Neuronal stem cell (in vitro differentiated cells): ENCODE data around the gene MYOF.

Source experiments
- DNase-seq: peaks from one replicate; pipeline ENCODE4 v3.0.0-alpha.2; 2013; ENCODE audit warnings: low spot score
- H2AFZ ChIP-seq: one replicate; pipeline ENCODE4 v1.6.1; 2013; ENCODE audit warnings: mild to moderate bottlenecking, low read length, inconsistent platforms
- H2AK5ac ChIP-seq: 2 replicates; pipeline ENCODE4 v1.6.1; 2013; ENCODE audit warnings: low read depth, mild to moderate bottlenecking, inconsistent platforms, low read length, moderate library complexity, mixed read lengths
- H2BK120ac ChIP-seq: 2 replicates; pipeline ENCODE4 v1.6.1; 2013; ENCODE audit warnings: low read depth, mild to moderate bottlenecking, inconsistent platforms, low read length, moderate library complexity, mixed read lengths
- H2BK12ac ChIP-seq: one replicate; pipeline ENCODE4 v1.6.1; 2013; ENCODE audit warnings: low read length, inconsistent platforms
- H2BK15ac ChIP-seq: 2 replicates; pipeline ENCODE4 v1.6.1; 2013; ENCODE audit warnings: mild to moderate bottlenecking, low read length, inconsistent platforms, mixed read lengths
- H2BK5ac ChIP-seq: one replicate; pipeline ENCODE4 v1.6.1; 2013; ENCODE audit warnings: inconsistent platforms, mild to moderate bottlenecking, low read length, moderate library complexity
- H3K14ac ChIP-seq: one replicate; pipeline ENCODE4 v1.6.1; 2013; ENCODE audit warnings: low read length, inconsistent platforms
- H3K18ac ChIP-seq: 2 replicates; pipeline ENCODE4 v1.6.1; 2013; ENCODE audit warnings: low read length, inconsistent platforms
- H3K23ac ChIP-seq: 2 replicates; pipeline ENCODE4 v1.6.1; 2013; ENCODE audit warnings: low read depth, mild to moderate bottlenecking, mixed read lengths, low read length, inconsistent platforms; ENCODE audit not compliant: poor library complexity
- H3K27ac ChIP-seq: replicated peaks from 3 replicates; pipeline ENCODE4 v1.5.1; 2013; ENCODE audit warnings: low read length, inconsistent platforms
- H3K27me3 ChIP-seq, 3 experiments: 2 replicates each; pipeline ENCODE4 v1.6.1; 2013; ENCODE audit warnings: low read length in 3 of 3, mild to moderate bottlenecking in 2 of 3, inconsistent platforms in 1 of 3, low read depth in 1 of 3, mixed read lengths in 1 of 3, moderate library complexity in 1 of 3; ENCODE audit not compliant: control insufficient read depth in 3 of 3, insufficient read depth in 3 of 3
- H3K36me3 ChIP-seq, 2 donors: replicated peaks in 1 of 2; 2 replicates each; pipeline ENCODE4 v1.6.1; 2013; ENCODE audit warnings: low read length in 2 of 2; ENCODE audit not compliant: control insufficient read depth in 2 of 2, insufficient read depth in 2 of 2
- H3K4ac ChIP-seq: 2 replicates; pipeline ENCODE4 v1.6.1; 2013; ENCODE audit warnings: inconsistent platforms, mild to moderate bottlenecking, low read length, moderate library complexity
- H3K4me1 ChIP-seq, 2 donors: 1 replicate in 1 of 2; 2 replicates in 1 of 2; pipeline ENCODE4 v1.6.1; 2013; ENCODE audit warnings: low read length in 2 of 2, low read depth in 1 of 2; ENCODE audit not compliant: control insufficient read depth in 2 of 2, insufficient read depth in 1 of 2
- H3K4me2 ChIP-seq: one replicate; pipeline ENCODE4 v1.6.1; 2013; ENCODE audit warnings: mild to moderate bottlenecking, low read length, inconsistent platforms; ENCODE audit not compliant: insufficient read depth, poor library complexity, severe bottlenecking
- H3K4me3 ChIP-seq, 2 donors: 2 replicates each; pipeline ENCODE4 v1.5.1; 2013; ENCODE audit warnings: low read length in 2 of 2, mild to moderate bottlenecking in 2 of 2, inconsistent platforms in 1 of 2, moderate library complexity in 1 of 2
- H3K79me1 ChIP-seq: one replicate; pipeline ENCODE4 v1.6.1; 2013; ENCODE audit warnings: low read depth, mild to moderate bottlenecking, inconsistent platforms, low read length, moderate library complexity
- H3K9ac ChIP-seq: one replicate; pipeline ENCODE4 v1.6.1; 2013; ENCODE audit warnings: mild to moderate bottlenecking, low read depth, low read length, inconsistent platforms; ENCODE audit not compliant: poor library complexity
- H3K9me3 ChIP-seq, 2 donors: replicated peaks in 1 of 2; 2 replicates each; pipeline versions ENCODE3 to v1.6.1; 2013; ENCODE audit warnings: low read length in 2 of 2, mild to moderate bottlenecking in 2 of 2, inconsistent platforms in 1 of 2, low read depth in 1 of 2, mixed read lengths in 1 of 2, moderate library complexity in 1 of 2; ENCODE audit not compliant: control insufficient read depth in 2 of 2, insufficient read depth in 1 of 2
- H4K8ac ChIP-seq: one replicate; pipeline ENCODE4 v1.6.1; 2013; ENCODE audit warnings: low read depth, mild to moderate bottlenecking, inconsistent platforms, low read length, moderate library complexity
- H4K91ac ChIP-seq: one replicate; pipeline ENCODE4 v1.6.1; 2013; ENCODE audit warnings: low read length, low read depth, mild to moderate bottlenecking, inconsistent platforms; ENCODE audit not compliant: poor library complexity
- WGBS, 2 donors: extraction: QIAGEN DNeasy Blood & Tissue Kit; methylation state at CpG; one replicate each; pipeline ENCODE4 v1.1.7; 2013; ENCODE audit warnings: missing lambda C conversion rate in 2 of 2, mixed read lengths in 1 of 2; ENCODE audit not compliant: insufficient read length in 2 of 2, insufficient replicate concordance in 1 of 2; ENCODE audit errors: extremely low coverage in 2 of 2; 5-methylcytosine and 5-hydroxymethylcytosine counted together

MYOF gene

DNA sequence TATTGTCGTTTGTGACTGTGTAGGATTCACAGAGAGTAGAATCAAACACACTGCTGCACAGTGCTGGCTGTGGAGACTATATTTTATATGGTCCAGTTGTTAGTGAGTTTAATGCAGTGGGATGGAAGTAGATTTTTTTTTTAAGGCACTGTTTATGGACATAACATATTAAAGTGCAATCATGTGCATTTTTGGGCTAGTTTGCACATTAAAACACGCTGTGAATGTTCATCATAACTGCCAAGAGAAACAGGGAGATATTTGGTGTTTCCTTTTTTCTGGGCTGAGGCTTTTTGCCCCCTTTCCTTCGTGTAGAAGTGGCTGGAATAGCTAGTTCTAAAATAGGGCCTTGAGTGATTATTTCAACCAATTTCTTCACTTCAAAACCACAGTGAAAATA, 139.2 kb downstream of the MYOF start:
- H3K79me1 ChIP-seq = no peaks in the 10 kb centered on the region
- peaks cover 0 to 2% of the 10 kb centered on the region in 2 donors for H3K4me1 ChIP-seq
- no CpG with 5 or more reads among the region's 3 CpGs for WGBS, 2 donors
- no peak overlapping the region for H2BK5ac ChIP-seq
- H3K4ac ChIP-seq = no peak overlapping the region
- no peak overlapping the region for H4K8ac ChIP-seq
- no peak overlapping the region for H2AFZ ChIP-seq
- no peak overlapping the region for H3K9ac ChIP-seq
- H2BK120ac ChIP-seq = no peak overlapping the region
- no peak overlapping the region for H3K4me3 ChIP-seq
- no peak overlapping the region for H2BK15ac ChIP-seq
- H3K14ac ChIP-seq = no peak overlapping the region
- no peak overlapping the region for H3K23ac ChIP-seq
- no peak overlapping the region for H2BK12ac ChIP-seq
- no peak overlapping the region for H2AK5ac ChIP-seq
- no peak overlapping the region for H3K18ac ChIP-seq
- no peak overlapping the region for H3K4me2 ChIP-seq
- H3K9me3 ChIP-seq = no peaks in the 10 kb centered on the region
- no peak overlapping the region for H3K27ac ChIP-seq
- H3K36me3 ChIP-seq = peaks cover 0 to 29% of the 10 kb centered on the region in 2 donors
- H3K27me3 ChIP-seq = no peaks in the 10 kb centered on the region
- DNase-seq = no peak
- no peak overlapping the region for H4K91ac ChIP-seq

DNA sequence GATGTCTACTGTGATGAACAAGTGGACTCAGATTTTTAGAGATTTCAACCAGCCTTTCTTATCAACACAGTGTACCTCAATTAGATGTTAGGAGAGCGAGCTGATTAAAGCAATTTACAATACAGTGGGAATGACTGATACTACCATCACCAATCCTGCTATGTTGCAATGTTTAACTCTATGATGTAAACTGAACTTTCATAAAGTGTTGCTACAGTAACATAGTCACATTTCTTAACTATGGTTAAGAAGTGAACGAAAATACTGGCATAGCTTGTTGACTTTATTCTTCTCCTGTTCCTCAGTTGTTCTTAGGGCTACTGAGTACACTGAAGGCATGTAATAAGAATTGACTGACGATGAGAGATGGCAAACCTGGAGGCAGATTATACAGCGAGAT, 139.8 kb downstream of the MYOF start:
- H3K4me1 ChIP-seq = peaks cover 0 to 2% of the 10 kb centered on the region in 2 donors
- no peaks in the 10 kb centered on the region for H3K9me3 ChIP-seq
- no peak overlapping the region for H3K18ac ChIP-seq
- no peak overlapping the region for H4K91ac ChIP-seq
- DNase-seq = no peak
- WGBS, 2 donors = no CpG with 5 or more reads among the region's 4 CpGs
- no peaks in the 10 kb centered on the region for H3K79me1 ChIP-seq
- no peak overlapping the region for H2BK120ac ChIP-seq
- no peak overlapping the region for H3K4me2 ChIP-seq
- no peak overlapping the region for H3K23ac ChIP-seq
- no peaks in the 10 kb centered on the region for H3K27me3 ChIP-seq
- no peak overlapping the region for H3K4ac ChIP-seq
- H3K27ac ChIP-seq = no peak overlapping the region
- H3K36me3 ChIP-seq = peaks cover 0 to 27% of the 10 kb centered on the region in 2 donors
- H4K8ac ChIP-seq = no peak overlapping the region
- no peak overlapping the region for H2BK12ac ChIP-seq
- H2AFZ ChIP-seq = no peak overlapping the region
- no peak overlapping the region for H3K4me3 ChIP-seq
- H2BK5ac ChIP-seq = no peak overlapping the region
- H3K9ac ChIP-seq = no peak overlapping the region
- no peak overlapping the region for H2AK5ac ChIP-seq
- no peak overlapping the region for H3K14ac ChIP-seq
- H2BK15ac ChIP-seq = no peak overlapping the region

DNA sequence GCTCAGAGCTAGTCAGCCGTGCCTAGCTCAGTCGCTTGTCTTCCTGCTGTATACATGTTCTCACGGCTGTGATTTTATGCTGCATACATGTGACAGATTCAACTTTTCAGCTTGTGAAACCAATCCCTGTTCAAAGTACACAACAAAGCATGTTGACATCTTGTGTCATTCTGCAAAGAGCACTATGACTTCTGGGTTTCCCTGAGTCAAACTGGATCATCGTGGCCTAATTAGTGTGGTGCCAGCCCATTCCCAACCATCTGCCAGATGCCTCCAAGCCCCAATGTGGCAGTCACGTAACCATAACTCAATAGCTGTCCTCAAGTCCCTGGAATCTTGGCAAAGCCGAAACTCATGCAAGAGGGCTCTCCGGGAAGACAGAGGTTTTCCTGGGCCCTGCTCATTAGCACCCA, 144.8 kb downstream of the MYOF start:
- H2BK5ac ChIP-seq = no peak overlapping the region
- H3K4me1 ChIP-seq = peaks cover 0 to 8% of the 10 kb centered on the region in 2 donors
- no peak overlapping the region for H2BK12ac ChIP-seq
- WGBS, 2 donors = no CpG with 5 or more reads among the region's 7 CpGs
- no peak overlapping the region for H2AK5ac ChIP-seq
- H3K36me3 ChIP-seq = peaks cover 0 to 20% of the 10 kb centered on the region in 2 donors
- H2BK15ac ChIP-seq = no peak overlapping the region
- no peak overlapping the region for H3K27ac ChIP-seq
- DNase-seq = no peak
- H3K18ac ChIP-seq = no peak overlapping the region
- no peaks in the 10 kb centered on the region for H3K27me3 ChIP-seq
- no peak overlapping the region for H3K23ac ChIP-seq
- no peak overlapping the region for H3K4ac ChIP-seq
- H4K8ac ChIP-seq = no peak overlapping the region
- no peak overlapping the region for H3K4me2 ChIP-seq
- H3K9ac ChIP-seq = no peak overlapping the region
- H3K4me3 ChIP-seq = no peak overlapping the region
- H3K14ac ChIP-seq = no peak overlapping the region
- H3K9me3 ChIP-seq = peaks cover 0 to 5% of the 10 kb centered on the region in 2 donors
- no peak overlapping the region for H2BK120ac ChIP-seq
- H2AFZ ChIP-seq = no peak overlapping the region
- no peak overlapping the region for H4K91ac ChIP-seq
- H3K79me1 ChIP-seq = no peaks in the 10 kb centered on the region

DNA sequence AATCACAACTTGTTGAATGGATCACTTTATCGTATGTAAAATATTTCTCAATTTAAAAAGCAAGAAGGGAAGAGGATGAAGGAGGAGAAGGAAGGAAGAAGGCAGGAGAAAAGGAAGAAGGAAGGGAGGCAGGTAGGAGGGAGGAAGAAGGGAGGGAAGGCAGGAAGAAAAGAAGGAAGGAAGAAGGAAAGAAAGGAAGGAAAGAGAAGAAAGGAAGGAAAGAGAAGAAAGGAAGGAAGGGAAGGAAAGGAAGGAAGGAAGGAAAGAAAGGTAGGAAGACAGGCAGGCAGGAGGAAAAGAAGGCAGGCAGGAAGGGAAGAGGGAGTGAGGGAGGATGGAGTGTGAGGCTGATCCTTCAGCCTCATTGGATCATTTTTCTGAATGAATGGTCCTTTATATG, 145.5 kb downstream of the MYOF start:
- Histone ChIP-seq H2BK5ac (no peak overlapping the region), H3K27ac (no peak overlapping the region), H2BK15ac (no peak overlapping the region), H3K18ac (no peak overlapping the region), H3K4me3 (no peak overlapping the region), H3K9ac (no peak overlapping the region), H4K8ac (no peak overlapping the region), H3K4me1 (peaks cover 0 to 8% of the 10 kb centered on the region in 2 donors), H3K79me1 (no peaks in the 10 kb centered on the region), H2AFZ (no peak overlapping the region), H3K36me3 (peaks cover 0 to 14% of the 10 kb centered on the region in 2 donors), H2AK5ac (no peak overlapping the region), H3K27me3 (no peaks in the 10 kb centered on the region), H3K4me2 (no peak overlapping the region), H3K4ac (no peak overlapping the region), H3K9me3 (peaks cover 0 to 5% of the 10 kb centered on the region in 2 donors), H2BK12ac (no peak overlapping the region), H3K23ac (no peak overlapping the region), H2BK120ac (no peak overlapping the region), H4K91ac (no peak overlapping the region), H3K14ac (no peak overlapping the region)
- WGBS, 2 donors = no CpG with 5 or more reads among the region's 1 CpG
- no peak for DNase-seq
